HEK293 (cell line): ENCODE data around the gene HOXB13.
A peak's percentile ranks its signal among the peaks of the same experiment; 100 is the strongest.

Experiments used
- CTCF ChIA-PET: fragments of 350-600 bp; formaldehyde crosslinking; extraction: SDS; loops from one replicate; lab custom pipeline; 2021; ENCODE audit warnings: antibody characterized with exemption; lab: Yijun Ruan, JAX
- POLR2A ChIA-PET: fragments of 300-600 bp; formaldehyde crosslinking; extraction: SDS; loops from one replicate; lab custom pipeline; 2020; ENCODE audit warnings: antibody characterized with exemption, inconsistent platforms; lab: Yijun Ruan, JAX
- H3K27ac ChIP-seq: fragments of 200-500 bp; sonication (Bioruptor generic); 2 replicates; pipeline ENCODE4 v1.5.1; 2014; ENCODE audit warnings: low read depth, low read length, control low read depth, inconsistent platforms; ENCODE audit errors: extremely low read depth
- H3K36me3 ChIP-seq, 2 experiments: fragments of 200-500 bp in 1 of 2; sonication (Bioruptor generic) in 1 of 2; 1 replicate in 1 of 2; 2 replicates in 1 of 2; pipeline ENCODE4 v1.5.1; 2014 to 2017; ENCODE audit warnings: inconsistent platforms in 2 of 2, low read length in 2 of 2; ENCODE audit not compliant: control insufficient read depth in 2 of 2, insufficient read depth in 1 of 2
- H3K4me1 ChIP-seq: fragments of 200-500 bp; sonication (Bioruptor generic); 2 replicates; pipeline ENCODE4 v1.5.1; 2014; ENCODE audit warnings: mild to moderate bottlenecking, low read length, inconsistent platforms; ENCODE audit not compliant: control insufficient read depth, insufficient read depth
- H3K4me3 ChIP-seq: 2 replicates; pipeline ENCODE4 v1.5.1; 2011; ENCODE audit warnings: low read depth, mild to moderate bottlenecking, control low read depth, low read length, moderate library complexity
- H3K9me3 ChIP-seq: fragments of 200-500 bp; sonication (Bioruptor generic); 2 replicates; pipeline ENCODE4 v1.5.1; 2014; ENCODE audit warnings: low read depth, low read length, inconsistent platforms; ENCODE audit not compliant: control insufficient read depth, insufficient read depth
- HOXA7 ChIP-seq: sonication (generic); formaldehyde crosslinking; IDR thresholded peaks from 2 replicates; pipeline ENCODE4 v1.8.1; 2022; ENCODE audit warnings: missing genetic modification reagents, borderline replicate concordance
- KLF1 ChIP-seq: fragments of 450-650 bp; formaldehyde crosslinking; IDR thresholded peaks from 2 replicates; pipeline ENCODE4 v1.5.1; 2016; ENCODE audit warnings: missing biosample characterization, missing genetic modification characterization
- PATZ1 ChIP-seq: fragments of 450-650 bp; formaldehyde crosslinking; IDR thresholded peaks from 2 replicates; pipeline ENCODE4 v1.5.1; 2016; ENCODE audit warnings: missing biosample characterization, missing genetic modification characterization
- TCF7L2 ChIP-seq: IDR thresholded peaks from 2 replicates; pipeline ENCODE4 v1.6.1; 2011; ENCODE audit warnings: low read depth, mild to moderate bottlenecking, inconsistent platforms, low read length, moderate library complexity, borderline replicate concordance
- ZBTB17 ChIP-seq: fragments of 450-650 bp; formaldehyde crosslinking; IDR thresholded peaks from 2 replicates; pipeline ENCODE4 v1.5.1; 2016; ENCODE audit warnings: missing biosample characterization, missing genetic modification characterization
- ZBTB8A ChIP-seq: fragments of 450-650 bp; formaldehyde crosslinking; IDR thresholded peaks from 2 replicates; pipeline ENCODE4 v1.5.1; 2016; ENCODE audit warnings: missing biosample characterization, missing genetic modification characterization
- ZNF239 ChIP-seq: fragments of 450-650 bp; formaldehyde crosslinking; IDR thresholded peaks from 2 replicates; pipeline ENCODE4 v1.5.1; 2016; ENCODE audit warnings: missing biosample characterization, missing genetic modification characterization
- ZNF24 ChIP-seq: fragments of 450-650 bp; formaldehyde crosslinking; IDR thresholded peaks from 2 replicates; pipeline ENCODE4 v1.5.1; 2016; ENCODE audit warnings: missing biosample characterization, missing genetic modification characterization
- ZNF341 ChIP-seq: fragments of 450-650 bp; formaldehyde crosslinking; IDR thresholded peaks from 2 replicates; pipeline ENCODE4; 2016; ENCODE audit warnings: low read depth, missing biosample characterization, missing genetic modification characterization
- ZNF585B ChIP-seq: fragments of 450-650 bp; formaldehyde crosslinking; IDR thresholded peaks from 2 replicates; pipeline ENCODE4 v1.5.1; 2016; ENCODE audit warnings: missing biosample characterization, missing genetic modification characterization
- ZNF600 ChIP-seq: fragments of 450-650 bp; formaldehyde crosslinking; IDR thresholded peaks from 2 replicates; pipeline ENCODE4 v1.5.1; 2016; ENCODE audit warnings: missing biosample characterization, missing genetic modification characterization
- ZNF658 ChIP-seq: fragments of 450-650 bp; formaldehyde crosslinking; IDR thresholded peaks from 2 replicates; pipeline ENCODE4; 2016; ENCODE audit warnings: missing biosample characterization, missing genetic modification characterization
- ZSCAN16 ChIP-seq: fragments of 450-650 bp; formaldehyde crosslinking; IDR thresholded peaks from 2 replicates; pipeline ENCODE4 v1.5.1; 2016; ENCODE audit warnings: missing biosample characterization, missing genetic modification characterization
- ZSCAN23 ChIP-seq: fragments of 450-650 bp; formaldehyde crosslinking; IDR thresholded peaks from 2 replicates; pipeline ENCODE4 v1.5.1; 2016; ENCODE audit warnings: missing biosample characterization, missing genetic modification characterization
- TF ChIP-seq, protein P1 (sequence below): fragments of 450-650 bp; formaldehyde crosslinking; IDR thresholded peaks from 2 replicates; pipeline ENCODE4 v1.5.1; 2017; ENCODE audit warnings: missing biosample characterization, missing genetic modification characterization
- TF ChIP-seq, protein P2 (sequence below): fragments of 450-650 bp; formaldehyde crosslinking; IDR thresholded peaks from 2 replicates; pipeline ENCODE4 v1.5.1; 2016; ENCODE audit warnings: missing biosample characterization, missing genetic modification characterization, low read depth
- TF ChIP-seq, protein P3 (sequence below): fragments of 450-650 bp; formaldehyde crosslinking; IDR thresholded peaks from 2 replicates; pipeline ENCODE4 v1.5.1; 2016; ENCODE audit warnings: missing biosample characterization, missing genetic modification characterization

HOXB13 gene

DNA sequence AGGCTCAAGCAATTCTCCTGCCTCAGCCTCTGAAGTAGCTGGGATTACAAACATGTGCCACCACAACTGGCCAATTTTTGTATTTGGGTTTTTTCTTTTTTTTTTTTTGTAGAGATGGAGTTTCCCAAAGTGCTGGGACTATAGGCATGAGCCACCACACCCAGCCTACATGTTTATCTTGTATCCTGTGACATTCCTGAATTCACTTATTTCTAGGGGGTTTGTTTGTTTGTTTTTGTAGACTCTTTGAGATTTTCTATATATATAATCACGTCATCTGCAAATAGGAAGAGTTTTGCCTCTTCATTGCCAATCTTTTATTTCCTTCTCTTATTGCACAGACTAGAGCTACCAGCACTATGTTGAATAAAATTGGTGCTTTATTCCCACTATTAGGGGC is 35.4 kb downstream of the HOXB13 start:
- H3K4me1 ChIP-seq: no peaks in the 10 kb centered on the region
- H3K9me3 ChIP-seq: no peaks in the 10 kb centered on the region
- H3K27ac ChIP-seq: no peak overlapping the region
- ChIA-PET POLR2A (interaction anchor here (0.5 to 1.1 kb wide), 2 partner anchors 13 to 194 kb away, joined by 3 to 4 read pairs; no protein-coding TSS in a partner anchor), CTCF (interaction anchor here (0.6 to 2.4 kb wide), 9 partner anchors 15 to 979 kb away, joined by 3 to 13 read pairs (median 4); no protein-coding TSS in a partner anchor)
- TF ChIP-seq ZNF658 (tag by site-specific recombination) (no peak), ZNF600 (tag by site-specific recombination) (no peak), KLF1 (peak; percentile 52)
- TF ChIP-seq, protein P1, sequence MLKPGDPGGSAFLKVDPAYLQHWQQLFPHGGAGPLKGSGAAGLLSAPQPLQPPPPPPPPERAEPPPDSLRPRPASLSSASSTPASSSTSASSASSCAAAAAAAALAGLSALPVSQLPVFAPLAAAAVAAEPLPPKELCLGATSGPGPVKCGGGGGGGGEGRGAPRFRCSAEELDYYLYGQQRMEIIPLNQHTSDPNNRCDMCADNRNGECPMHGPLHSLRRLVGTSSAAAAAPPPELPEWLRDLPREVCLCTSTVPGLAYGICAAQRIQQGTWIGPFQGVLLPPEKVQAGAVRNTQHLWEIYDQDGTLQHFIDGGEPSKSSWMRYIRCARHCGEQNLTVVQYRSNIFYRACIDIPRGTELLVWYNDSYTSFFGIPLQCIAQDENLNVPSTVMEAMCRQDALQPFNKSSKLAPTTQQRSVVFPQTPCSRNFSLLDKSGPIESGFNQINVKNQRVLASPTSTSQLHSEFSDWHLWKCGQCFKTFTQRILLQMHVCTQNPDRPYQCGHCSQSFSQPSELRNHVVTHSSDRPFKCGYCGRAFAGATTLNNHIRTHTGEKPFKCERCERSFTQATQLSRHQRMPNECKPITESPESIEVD (tag by site-specific recombination): peak; percentile 68
- TF ChIP-seq, protein P2, sequence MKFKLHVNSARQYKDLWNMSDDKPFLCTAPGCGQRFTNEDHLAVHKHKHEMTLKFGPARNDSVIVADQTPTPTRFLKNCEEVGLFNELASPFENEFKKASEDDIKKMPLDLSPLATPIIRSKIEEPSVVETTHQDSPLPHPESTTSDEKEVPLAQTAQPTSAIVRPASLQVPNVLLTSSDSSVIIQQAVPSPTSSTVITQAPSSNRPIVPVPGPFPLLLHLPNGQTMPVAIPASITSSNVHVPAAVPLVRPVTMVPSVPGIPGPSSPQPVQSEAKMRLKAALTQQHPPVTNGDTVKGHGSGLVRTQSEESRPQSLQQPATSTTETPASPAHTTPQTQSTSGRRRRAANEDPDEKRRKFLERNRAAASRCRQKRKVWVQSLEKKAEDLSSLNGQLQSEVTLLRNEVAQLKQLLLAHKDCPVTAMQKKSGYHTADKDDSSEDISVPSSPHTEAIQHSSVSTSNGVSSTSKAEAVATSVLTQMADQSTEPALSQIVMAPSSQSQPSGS (tag by site-specific recombination): peak; percentile 69
- no peaks in the 10 kb centered on the region for H3K36me3 ChIP-seq
- no peak overlapping the region for H3K4me3 ChIP-seq

GRCh38 chr17:48692049-48692448 is 36.5 kb downstream of the HOXB13 start:
- no peaks in the 10 kb centered on the region for H3K4me1 ChIP-seq
- ChIA-PET POLR2A (no interaction called here), CTCF (interaction anchor here (0.9 to 2.4 kb wide), 4 partner anchors 14 to 192 kb away, joined by 4 to 13 read pairs (median 8); no protein-coding TSS in a partner anchor)
- TF ChIP-seq ZSCAN16 (tag by site-specific recombination) (no peak), ZNF24 (tag by site-specific recombination) (no peak), ZNF341 (tag by site-specific recombination) (no peak), ZBTB8A (tag by site-specific recombination) (no peak), ZSCAN23 (tag by site-specific recombination) (no peak), HOXA7 (CRISPR knock-in tag) (no peak), TCF7L2 (no peak), ZNF585B (tag by site-specific recombination) (no peak), PATZ1 (tag by site-specific recombination) (no peak)
- TF ChIP-seq, protein P3, sequence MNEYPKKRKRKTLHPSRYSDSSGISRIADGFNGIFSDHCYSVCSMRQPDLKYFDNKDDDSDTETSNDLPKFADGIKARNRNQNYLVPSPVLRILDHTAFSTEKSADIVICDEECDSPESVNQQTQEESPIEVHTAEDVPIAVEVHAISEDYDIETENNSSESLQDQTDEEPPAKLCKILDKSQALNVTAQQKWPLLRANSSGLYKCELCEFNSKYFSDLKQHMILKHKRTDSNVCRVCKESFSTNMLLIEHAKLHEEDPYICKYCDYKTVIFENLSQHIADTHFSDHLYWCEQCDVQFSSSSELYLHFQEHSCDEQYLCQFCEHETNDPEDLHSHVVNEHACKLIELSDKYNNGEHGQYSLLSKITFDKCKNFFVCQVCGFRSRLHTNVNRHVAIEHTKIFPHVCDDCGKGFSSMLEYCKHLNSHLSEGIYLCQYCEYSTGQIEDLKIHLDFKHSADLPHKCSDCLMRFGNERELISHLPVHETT: no peak
- no peaks in the 10 kb centered on the region for H3K9me3 ChIP-seq
- H3K4me3 ChIP-seq: no peak overlapping the region
- no peak overlapping the region for H3K27ac ChIP-seq
- H3K36me3 ChIP-seq: no peaks in the 10 kb centered on the region

- H3K4me1 ChIP-seq: no peaks in the 10 kb centered on the region
- H3K9me3 ChIP-seq: no peaks in the 10 kb centered on the region
- no peak for TF ChIP-seq ZNF239 (tag by site-specific recombination)
- peak; percentile 30; the same call in 1 of the 2 replicates for TF ChIP-seq ZNF585B (tag by site-specific recombination)
- peak; percentile 56; the same call in 1 of the 2 replicates for TF ChIP-seq ZBTB17 (tag by site-specific recombination)
- ChIA-PET POLR2A (no interaction called here), CTCF (interaction anchor here (0.8 to 5.0 kb wide), 3 partner anchors 13 to 194 kb away, joined by 3 to 62 read pairs (median 3); no protein-coding TSS in a partner anchor)
- no peaks in the 10 kb centered on the region for H3K36me3 ChIP-seq
- H3K27ac ChIP-seq: no peak overlapping the region
- no peak overlapping the region for H3K4me3 ChIP-seq
Measured at GRCh38 chr17:48690655-48691054, 37.9 kb downstream of the HOXB13 start.
